Endodermal cell (in vitro differentiated cells): Measurements from ENCODE around the gene ENC1. TPM values are rescaled to one million over a fixed set of nuclear protein-coding genes. Genes with fewer than 3 reads are reported as not detected.

Experiments used
- DNase-seq: peaks from one replicate; pipeline ENCODE4 v3.0.0-alpha.2; 2017
- H3K27ac ChIP-seq: 2 replicates; pipeline ENCODE4 v1.5.1; 2013; ENCODE audit warnings: mild to moderate bottlenecking, low read depth, low read length, moderate library complexity
- H3K27me3 ChIP-seq: 2 replicates; pipeline ENCODE4 v1.6.1; 2013; ENCODE audit warnings: mild to moderate bottlenecking, low read length, moderate library complexity; ENCODE audit not compliant: insufficient read depth, control insufficient read depth, poor library complexity, severe bottlenecking
- H3K36me3 ChIP-seq: 2 replicates; pipeline ENCODE4 v1.7.0; 2013; ENCODE audit warnings: mild to moderate bottlenecking, low read length, moderate library complexity; ENCODE audit not compliant: control insufficient read depth, insufficient read depth
- H3K4me1 ChIP-seq: one replicate; pipeline ENCODE4 v1.7.0; 2013; ENCODE audit warnings: low read length; ENCODE audit not compliant: control insufficient read depth, insufficient read depth
- H3K4me3 ChIP-seq: 2 replicates; pipeline ENCODE4 v1.5.1; 2013; ENCODE audit warnings: mild to moderate bottlenecking, low read length, moderate library complexity
- H3K9ac ChIP-seq: 2 replicates; pipeline ENCODE4 v1.6.1; 2013; ENCODE audit warnings: mild to moderate bottlenecking, low read length, moderate library complexity; ENCODE audit not compliant: poor library complexity, severe bottlenecking; ENCODE audit errors: extremely low read depth
- H3K9me3 ChIP-seq: 2 replicates; pipeline ENCODE4 v1.6.1; 2013; ENCODE audit warnings: mild to moderate bottlenecking, low read length, moderate library complexity; ENCODE audit not compliant: control insufficient read depth
- H3K27ac Mint-ChIP-seq: 2 replicates; pipeline ENCODE4 v1.8.0; 2020; ENCODE audit warnings: mixed read lengths
- H3K27me3 Mint-ChIP-seq: 2 replicates; pipeline ENCODE4 v1.8.0; 2021; ENCODE audit warnings: mild to moderate bottlenecking, mixed read lengths; ENCODE audit not compliant: insufficient read depth
- H3K36me3 Mint-ChIP-seq: 2 replicates; pipeline ENCODE4 v1.8.0; 2020; ENCODE audit warnings: low read depth, mixed read lengths
- H3K4me1 Mint-ChIP-seq: 2 replicates; pipeline ENCODE4 v1.8.0; 2020; ENCODE audit warnings: mixed read lengths
- H3K4me3 Mint-ChIP-seq: 2 replicates; pipeline ENCODE4 v1.8.0; 2020; ENCODE audit warnings: mild to moderate bottlenecking, moderate library complexity, mixed read lengths
- H3K9me3 Mint-ChIP-seq: 2 replicates; pipeline ENCODE4 v1.8.0; 2020; ENCODE audit warnings: mild to moderate bottlenecking, mixed read lengths
- WGBS, 2 experiments: methylation state at CpG; one replicate each; pipeline versions ENCODE4 v1.1.5 to v1.1.7; 2013; ENCODE audit warnings: missing lambda C conversion rate in 2 of 2, mixed read lengths in 1 of 2; ENCODE audit not compliant: insufficient coverage in 1 of 2, insufficient read length in 1 of 2; 5-methylcytosine and 5-hydroxymethylcytosine counted together
- total RNA-seq, 2 donors: library from RNA; stranded (reverse); fragmentation: NEBNext Ultra II Directional in 1 of 2; extraction: Animal tissue kit (Norgen Biotek cat#: 25700) in 1 of 2; gene quantifications; 2 replicates in 1 of 2; 3 replicates in 1 of 2; pipeline ENCODE4 v1.2.1, GENCODE V29; 2021
- TF ChIP-seq, protein P1 (sequence below): fragments of 200-600 bp; sonication (generic); conservative IDR thresholded peaks from 2 replicates; pipeline ENCODE4 v1.5.0; 2021; ENCODE audit warnings: antibody characterized with exemption, mild to moderate bottlenecking

ENC1 gene
- total RNA-seq, 2 donors from 2014 or later, result 64.2 to 70.8 TPM

DNA sequence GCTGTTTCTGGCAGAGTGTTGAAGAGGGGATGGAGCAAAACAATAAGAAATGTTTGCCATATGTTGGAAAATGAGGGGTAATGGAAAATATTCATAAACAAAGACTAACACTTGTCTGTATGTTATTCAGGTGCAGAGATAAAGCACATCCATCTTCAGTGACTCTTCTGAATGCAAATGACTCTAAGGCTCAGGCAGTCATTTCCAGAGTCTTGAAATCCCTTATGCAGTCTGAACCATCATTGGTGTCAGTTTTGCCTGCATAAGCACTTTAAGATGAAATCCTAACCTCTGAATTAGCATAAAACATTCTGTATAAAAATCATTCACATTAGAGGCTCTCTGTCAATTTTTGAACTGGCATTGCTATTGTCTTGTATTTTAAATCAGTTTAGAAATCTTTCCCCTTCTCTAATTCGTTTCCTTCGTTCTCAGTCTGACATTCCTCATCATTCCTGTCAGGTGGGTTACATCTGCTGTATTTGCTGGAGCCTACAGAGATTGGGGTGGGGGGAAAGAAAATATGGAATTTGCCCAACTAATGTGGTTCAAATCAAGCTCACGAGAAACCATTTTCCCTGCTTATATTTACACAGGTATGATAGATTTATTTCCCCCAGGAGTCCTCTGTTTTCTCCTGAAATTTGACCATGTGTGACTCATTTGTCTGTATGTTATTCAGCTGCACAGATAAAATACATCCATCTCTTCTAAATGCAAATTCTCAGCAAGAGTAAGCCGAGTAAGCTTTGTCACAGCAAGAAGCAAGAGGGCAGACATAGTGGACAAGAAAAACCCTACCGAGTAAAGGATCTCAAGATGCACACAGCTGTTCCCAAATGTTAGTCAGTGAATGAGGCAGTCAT, 31.6 kb downstream of the ENC1 start:
- H3K27me3 ChIP-seq, result no peaks in the 10 kb centered on the region
- no peak overlapping the region for H3K4me3 ChIP-seq
- no peak overlapping the region for H3K9ac ChIP-seq
- no peaks in the 10 kb centered on the region for H3K36me3 ChIP-seq
- no peaks in the 10 kb centered on the region for H3K4me1 ChIP-seq
- Mint-ChIP-seq H3K36me3 (no peaks in the 10 kb centered on the region), H3K4me1 (no peaks in the 10 kb centered on the region), H3K9me3 (no peaks in the 10 kb centered on the region), H3K27ac (no peak overlapping the region), H3K27me3 (no peaks in the 10 kb centered on the region), H3K4me3 (no peak overlapping the region)
- 90 to 100% methylated on average over 3 to 5 of the region's 5 CpGs for WGBS, 2 experiments
- H3K9me3 ChIP-seq, result no peaks in the 10 kb centered on the region
- DNase-seq, result no peak
- TF ChIP-seq, protein P1, sequence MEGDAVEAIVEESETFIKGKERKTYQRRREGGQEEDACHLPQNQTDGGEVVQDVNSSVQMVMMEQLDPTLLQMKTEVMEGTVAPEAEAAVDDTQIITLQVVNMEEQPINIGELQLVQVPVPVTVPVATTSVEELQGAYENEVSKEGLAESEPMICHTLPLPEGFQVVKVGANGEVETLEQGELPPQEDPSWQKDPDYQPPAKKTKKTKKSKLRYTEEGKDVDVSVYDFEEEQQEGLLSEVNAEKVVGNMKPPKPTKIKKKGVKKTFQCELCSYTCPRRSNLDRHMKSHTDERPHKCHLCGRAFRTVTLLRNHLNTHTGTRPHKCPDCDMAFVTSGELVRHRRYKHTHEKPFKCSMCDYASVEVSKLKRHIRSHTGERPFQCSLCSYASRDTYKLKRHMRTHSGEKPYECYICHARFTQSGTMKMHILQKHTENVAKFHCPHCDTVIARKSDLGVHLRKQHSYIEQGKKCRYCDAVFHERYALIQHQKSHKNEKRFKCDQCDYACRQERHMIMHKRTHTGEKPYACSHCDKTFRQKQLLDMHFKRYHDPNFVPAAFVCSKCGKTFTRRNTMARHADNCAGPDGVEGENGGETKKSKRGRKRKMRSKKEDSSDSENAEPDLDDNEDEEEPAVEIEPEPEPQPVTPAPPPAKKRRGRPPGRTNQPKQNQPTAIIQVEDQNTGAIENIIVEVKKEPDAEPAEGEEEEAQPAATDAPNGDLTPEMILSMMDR, result no peak
- no peak overlapping the region for H3K27ac ChIP-seq

DNA sequence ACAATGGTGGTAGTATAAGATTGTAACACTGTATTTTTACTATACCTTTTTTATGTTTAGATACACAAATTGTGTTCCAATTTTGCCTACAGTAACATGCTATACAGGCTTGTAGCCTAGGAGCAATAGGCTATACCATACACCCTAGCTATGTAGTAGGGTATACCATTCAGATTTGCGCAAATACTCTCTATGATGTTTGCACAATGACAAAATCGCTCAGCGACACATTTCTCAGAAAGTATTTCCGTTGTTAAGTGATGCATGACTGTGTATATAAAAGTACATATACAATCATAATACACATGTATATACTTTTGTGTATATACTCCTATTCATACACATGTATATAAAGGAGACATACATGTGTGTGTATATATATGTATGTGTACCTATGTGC, 34.8 kb downstream of the ENC1 start:
- Mint-ChIP-seq H3K4me3 (no peak overlapping the region), H3K9me3 (no peaks in the 10 kb centered on the region), H3K27me3 (no peaks in the 10 kb centered on the region), H3K4me1 (no peaks in the 10 kb centered on the region), H3K36me3 (no peaks in the 10 kb centered on the region), H3K27ac (no peak overlapping the region)
- TF ChIP-seq, protein P1, result no peak
- Histone ChIP-seq H3K9ac (no peak overlapping the region), H3K4me1 (no peaks in the 10 kb centered on the region), H3K36me3 (no peaks in the 10 kb centered on the region), H3K9me3 (no peaks in the 10 kb centered on the region), H3K4me3 (no peak overlapping the region), H3K27ac (no peak overlapping the region), H3K27me3 (no peaks in the 10 kb centered on the region)
- DNase-seq, result no peak
- WGBS, 2 experiments, result 100% methylated on average over 1 to 2 of the region's 4 CpGs

GRCh38 chr5:74603376-74603775, 37.2 kb downstream of the ENC1 start:
- Histone ChIP-seq H3K9ac (no peak overlapping the region), H3K36me3 (no peaks in the 10 kb centered on the region), H3K9me3 (no peaks in the 10 kb centered on the region), H3K27me3 (no peaks in the 10 kb centered on the region), H3K27ac (no peak overlapping the region), H3K4me3 (no peak overlapping the region), H3K4me1 (peaks cover under 1% of the 10 kb centered on the region)
- no CpG with 5 or more reads among the region's 1 CpG for WGBS, 2 experiments
- TF ChIP-seq, protein P1, result no peak
- H3K27ac Mint-ChIP-seq, result no peak overlapping the region
- H3K4me3 Mint-ChIP-seq, result no peak overlapping the region
- peaks cover 3% of the 10 kb centered on the region for H3K4me1 Mint-ChIP-seq
- no peak for DNase-seq
- H3K27me3 Mint-ChIP-seq, result no peaks in the 10 kb centered on the region
- no peaks in the 10 kb centered on the region for H3K36me3 Mint-ChIP-seq
- no peaks in the 10 kb centered on the region for H3K9me3 Mint-ChIP-seq
